T1000 (cell line): ENCODE results near the gene FYTTD1.

Source experiments
- DNase-seq: peaks from one replicate; lab custom pipeline; 2025; ENCODE audit warnings: mixed read lengths; lab: John Stamatoyannopoulos, UW

The FYTTD1 gene

DNA sequence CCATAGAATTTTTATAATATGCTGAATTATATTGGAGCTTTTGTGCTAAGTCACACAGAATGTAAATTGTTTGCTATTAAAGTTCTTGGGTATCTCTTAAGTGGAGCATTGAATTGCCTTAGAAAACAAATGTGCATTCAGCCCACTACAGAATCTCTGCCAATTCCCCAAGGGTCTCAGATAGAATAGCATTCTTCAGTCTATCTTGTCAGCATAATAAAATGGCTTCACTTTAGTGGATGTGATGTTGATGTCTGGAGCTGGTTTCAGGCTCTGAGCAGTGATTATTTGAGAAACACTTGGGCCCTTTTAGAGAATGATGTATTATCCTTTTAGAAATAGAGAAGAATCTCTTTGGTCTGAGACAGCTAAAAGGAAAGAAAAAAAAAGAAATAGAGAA is 86.6 kb downstream of the FYTTD1 start:
- no peak for DNase-seq
